Caki2 (cell line): ENCODE data around the gene ZNF322. TPM values are rescaled to one million over a fixed set of nuclear protein-coding genes. Genes with fewer than 3 reads are reported as not detected.
A peak's percentile ranks its signal among the peaks of the same experiment; 100 is the strongest.

Experiments used
- DNase-seq: peaks from one replicate; pipeline ENCODE4 v3.0.0-alpha.2; 2015; ENCODE audit warnings: low read depth
- in situ Hi-C: cut with HindIII; loops from 2 replicates; pipeline ENCODE4 v1.10.0; 2016; ENCODE audit warnings: low sequenced_read_pairs, low pct_unique_long_range_greater_than_20kb, mixed read lengths
- total RNA-seq: library from RNA; depleted of rRNA; stranded (reverse); fragments of >200 nt; shearing (Covaris generic); gene quantifications from 2 replicates; pipeline ENCODE4 v1.2.3, GENCODE V29; 2014; ENCODE audit warnings: low replicate concordance; rRNA removed

The ZNF322 gene
- total RNA-seq, 1 experiment from 2014 or later: 21.5 TPM

DNA sequence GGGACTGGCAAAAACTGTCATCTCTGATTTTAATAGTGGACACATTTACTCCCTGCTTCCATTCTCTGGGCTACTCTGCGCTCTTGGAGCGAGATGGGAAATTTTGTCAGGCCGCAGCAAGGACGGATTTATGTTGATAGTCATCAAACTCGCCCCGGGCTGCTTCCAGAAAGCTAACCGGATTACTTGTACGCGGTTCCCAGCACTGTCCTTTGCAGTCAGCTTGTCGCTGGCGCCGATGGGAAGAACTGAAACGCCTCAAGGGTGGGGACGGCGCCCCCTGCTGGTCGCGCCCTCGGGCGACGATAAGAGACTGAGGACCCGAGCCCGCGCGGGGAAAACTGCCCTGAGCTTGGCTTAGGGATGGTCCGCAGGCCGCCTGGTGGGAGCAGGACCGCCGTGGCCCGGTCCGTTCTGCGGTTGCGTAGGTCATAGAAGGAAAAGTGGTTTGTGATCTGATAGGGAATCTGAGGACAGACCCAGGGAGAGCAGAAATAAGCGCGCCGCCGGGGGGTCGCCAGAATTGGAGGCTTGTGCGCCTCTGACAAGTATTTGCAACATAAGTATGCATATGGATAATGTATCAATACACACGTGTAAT lies 63.8 kb downstream of the ZNF322 start:
- peak; percentile 80 for DNase-seq
- in situ Hi-C loops: no loop called here

DNA sequence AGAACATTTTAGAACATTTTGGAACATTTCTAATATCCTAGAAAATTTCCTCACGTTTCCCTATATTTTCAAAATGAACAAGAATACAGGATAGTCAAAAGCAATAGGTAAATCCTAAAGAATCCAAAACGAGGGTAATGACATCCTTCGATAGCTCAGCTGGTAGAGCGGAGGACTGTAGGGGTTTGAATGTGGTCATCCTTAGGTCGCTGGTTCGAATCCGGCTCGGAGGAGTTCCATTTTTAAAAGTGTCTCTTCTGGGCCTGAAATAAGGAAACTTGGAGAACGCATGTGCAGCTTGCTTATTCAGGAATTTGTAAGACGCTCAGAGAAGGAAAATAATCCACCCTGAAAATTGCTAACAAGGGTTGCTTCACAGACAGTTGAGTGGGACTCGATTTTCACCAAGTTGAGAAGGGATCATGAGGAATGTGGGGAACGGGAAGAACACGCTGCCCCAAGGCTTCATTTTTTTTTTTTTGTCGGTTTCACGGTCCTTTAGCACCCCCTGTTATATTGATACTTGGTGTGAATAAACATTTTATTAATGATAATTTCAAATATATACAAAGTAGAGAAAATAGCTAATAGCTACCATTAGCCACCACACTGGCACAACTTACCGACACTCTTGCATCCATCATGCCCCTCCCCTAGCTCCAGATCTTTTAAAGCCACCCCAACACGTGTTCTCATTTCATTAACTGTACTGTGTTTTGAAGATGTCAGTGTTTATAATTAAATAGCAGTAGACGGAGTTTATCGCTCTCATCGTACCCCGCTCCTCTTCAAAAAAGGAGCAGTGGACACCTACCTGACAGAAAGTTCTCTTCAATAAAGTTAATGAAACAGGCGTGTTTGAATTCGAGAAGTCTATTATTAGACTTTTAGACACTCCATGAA lies 64.6 kb downstream of the ZNF322 start:
- in situ Hi-C loops: no loop called here
- peak; percentile 59 for DNase-seq

DNA sequence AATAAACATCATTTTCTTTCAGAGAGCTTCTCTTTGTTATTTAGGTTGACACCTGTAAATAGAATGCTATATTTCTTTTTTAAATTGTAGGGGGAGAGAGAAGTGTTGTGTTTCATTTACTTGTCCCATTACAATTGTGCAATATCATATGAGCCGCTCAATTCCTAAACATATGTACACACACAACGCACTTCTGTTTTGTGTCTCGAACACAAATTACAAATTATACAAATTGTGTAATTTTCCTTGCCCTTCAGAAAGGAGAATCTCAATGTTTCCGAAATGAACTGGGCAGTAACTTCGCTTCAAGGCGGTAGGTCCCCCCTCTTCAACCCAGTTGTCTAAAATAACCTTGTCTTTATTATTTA lies 65.4 kb downstream of the ZNF322 start:
- in situ Hi-C loops: no loop called here
- DNase-seq: no peak

DNA sequence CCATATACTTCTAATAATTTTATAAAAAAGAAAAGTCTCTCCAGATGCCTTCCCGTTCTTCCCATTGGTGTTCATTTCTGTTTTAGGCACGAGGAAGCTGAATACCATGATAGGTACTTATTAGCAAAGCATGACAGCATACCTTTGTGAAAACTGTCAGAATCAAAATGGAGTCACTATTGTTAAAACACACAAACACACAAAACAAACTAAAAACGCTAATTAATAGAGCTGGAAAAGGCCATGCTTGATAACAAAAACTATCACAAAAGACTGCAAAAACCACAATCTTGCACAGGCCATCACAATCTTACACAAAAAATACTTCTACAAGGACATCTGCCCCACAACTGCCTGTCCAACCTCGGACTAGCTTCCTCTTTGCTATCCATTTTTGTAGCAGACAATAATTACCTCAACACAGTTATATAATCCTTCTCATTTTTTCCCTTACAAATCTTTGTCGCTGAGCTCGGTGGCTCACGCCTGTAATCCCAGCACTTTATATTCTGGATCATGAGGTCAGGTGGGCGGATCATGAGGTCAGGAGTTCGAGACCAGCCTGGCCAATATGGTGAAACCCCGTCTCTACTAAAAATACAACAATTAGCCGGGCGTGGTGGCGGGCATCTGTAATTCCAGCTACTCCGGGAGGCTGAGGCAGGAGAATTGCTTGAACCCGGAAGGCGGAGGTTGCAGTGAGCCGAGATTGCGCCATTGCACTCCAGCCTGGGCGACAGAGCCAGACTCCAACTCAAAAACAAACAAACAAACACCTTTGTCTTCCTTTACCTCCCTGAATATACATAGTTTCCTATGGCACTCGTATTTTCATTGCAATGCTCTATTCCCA lies 66.0 kb downstream of the ZNF322 start:
- in situ Hi-C loops: no loop called here
- DNase-seq: no peak

GRCh38 chr6:26592649-26593048 lies 66.9 kb downstream of the ZNF322 start:
- peak; percentile 22 for DNase-seq
- in situ Hi-C loops: no loop called here

GRCh38 chr6:26588965-26589364 lies 70.6 kb downstream of the ZNF322 start:
- in situ Hi-C loops: no loop called here
- DNase-seq: no peak

Other genes with a start within 250 kb of the ZNF322 start
- gene BTN3A3, start 219.2 kb downstream of the ZNF322 start, total RNA-seq: 10.6 and 19.0 TPM in 2 replicates
- gene BTN2A1, start 201.8 kb downstream of the ZNF322 start, total RNA-seq: 14.1 and 20.3 TPM in 2 replicates
- 0.47 TPM in 1 of 2 replicates, not detected in the other for gene BTN1A1, start 159.4 kb downstream of the ZNF322 start, total RNA-seq
- gene HMGN4, start 121.4 kb downstream of the ZNF322 start, total RNA-seq: 136 and 165 TPM in 2 replicates
- gene ABT1, start 62.8 kb downstream of the ZNF322 start, total RNA-seq: 24.0 and 36.6 TPM in 2 replicates